Metanephros (tissue), 2 donors: Measurements from ENCODE around the gene ZNRD2. TPM values are rescaled to one million over a fixed set of nuclear protein-coding genes. Genes with fewer than 3 reads are reported as not detected.

Source experiments
- small RNA-seq: library from RNA; depleted of rRNA; stranded (forward); fragments of <200 nt; gene quantifications from one replicate; pipeline ENCODE3, GENCODE V24; 2014; ENCODE audit warnings: low replicate concordance
- total RNA-seq: library from RNA; depleted of rRNA; stranded (reverse); fragments of >200 nt; gene quantifications from one replicate; pipeline ENCODE4 v1.2.3, GENCODE V29; 2014

ZNRD2 gene
- 41.4 TPM for total RNA-seq

GRCh38 chr11:65569973-65570918 lies at the start of gene ZNRD2:
TSS of gene ZNRD2 (plus strand) at chr11:65570477. CDS start at chr11:65570492, 15 bp downstream.

GRCh38 chr11:65524741-65525545 lies 45.3 kb upstream of the ZNRD2 start, which contains the start of gene SCYL1:
TSS of gene SCYL1 (plus strand) at chr11:65525083. CDS start at chr11:65525154, 71 bp downstream.

GRCh38 chr11:65558002-65558929 lies 12.0 kb upstream of the ZNRD2 start, which contains the start of gene LTBP3:
TSS of gene LTBP3 (minus strand) at chr11:65558359. CDS start at chr11:65557959, 400 bp downstream.

GRCh38 chr11:65572356-65573051 lies 2.2 kb downstream of the ZNRD2 start, which contains the start of gene FAM89B:
TSS of gene FAM89B (plus strand) at chr11:65572538. CDS start at chr11:65572670, 132 bp downstream.

GRCh38 chr11:65575568-65576231 lies 5.4 kb downstream of the ZNRD2 start, which contains the start of gene EHBP1L1:
TSS of gene EHBP1L1 (plus strand) at chr11:65576053. CDS start at chr11:65576303, 250 bp downstream.

GRCh38 chr11:65595543-65596281 lies 25.4 kb downstream of the ZNRD2 start, which contains the start of gene KCNK7:
TSS of gene KCNK7 (minus strand) at chr11:65595800. CDS start at chr11:65595772, 28 bp downstream.

GRCh38 chr11:65615229-65615949 lies 45.1 kb downstream of the ZNRD2 start, which contains the start of gene PCNX3:
TSS of gene PCNX3 (plus strand) at chr11:65615776. CDS start at chr11:65616312, 536 bp downstream.

Small RNA genes lying within 50 kb of the gene (small RNA-seq; reads per million reads assigned to genes)
- not detected for gene AP001362.1

Other genes with a start within 250 kb of the ZNRD2 start
- 41.9 TPM for gene DPF2, start 236.6 kb upstream of the ZNRD2 start, total RNA-seq
- 0.35 TPM for gene TIGD3, start 215.7 kb upstream of the ZNRD2 start, total RNA-seq
- 8.9 TPM for gene SLC25A45, start 187.8 kb upstream of the ZNRD2 start, total RNA-seq
- 27.0 TPM for gene FRMD8, start 183.8 kb upstream of the ZNRD2 start, total RNA-seq
- gene NEAT1, start 147.7 kb upstream of the ZNRD2 start, total RNA-seq = 148 TPM
- 21,533 TPM for gene MALAT1, start 71.4 kb upstream of the ZNRD2 start, total RNA-seq
- gene SCYL1, start 45.4 kb upstream of the ZNRD2 start, total RNA-seq = 54.7 TPM
- gene LTBP3, start 12.1 kb upstream of the ZNRD2 start, total RNA-seq = 151 TPM
- gene FAM89B, start 2.1 kb downstream of the ZNRD2 start, total RNA-seq = 23.0 TPM
- gene EHBP1L1, start 5.6 kb downstream of the ZNRD2 start, total RNA-seq = 99.4 TPM
- 0.35 TPM for gene KCNK7, start 25.3 kb downstream of the ZNRD2 start, total RNA-seq
- 45.9 TPM for gene MAP3K11, start 43.7 kb downstream of the ZNRD2 start, total RNA-seq
- gene PCNX3, start 45.3 kb downstream of the ZNRD2 start, total RNA-seq = 25.6 TPM
- gene SIPA1, start 67.6 kb downstream of the ZNRD2 start, total RNA-seq = 35.8 TPM
- 35.4 TPM for gene RELA, start 92.4 kb downstream of the ZNRD2 start, total RNA-seq
- gene KAT5, start 141.8 kb downstream of the ZNRD2 start, total RNA-seq = 52.8 TPM
- gene RNASEH2C, start 150.3 kb downstream of the ZNRD2 start, total RNA-seq = 35.3 TPM
- 11.6 TPM for gene AP5B1, start 210.5 kb downstream of the ZNRD2 start, total RNA-seq
- gene OVOL1, start 216.6 kb downstream of the ZNRD2 start, total RNA-seq = 15.0 TPM